GM12873 (cell line): Measurements from ENCODE around the gene CDK11B.

ENCODE experiments used
- TF ChIP-seq, protein P1 (sequence below): IDR thresholded peaks from 2 replicates; pipeline ENCODE4 v1.5.1; 2012; ENCODE audit warnings: low read depth, mild to moderate bottlenecking, moderate library complexity, low read length, control low read depth; ENCODE audit not compliant: insufficient read depth; ENCODE audit errors: missing control alignments

CDK11B gene

GRCh38 chr1:1594602-1595260 lies 64.1 kb downstream of the CDK11B start:
- TF ChIP-seq, protein P1, sequence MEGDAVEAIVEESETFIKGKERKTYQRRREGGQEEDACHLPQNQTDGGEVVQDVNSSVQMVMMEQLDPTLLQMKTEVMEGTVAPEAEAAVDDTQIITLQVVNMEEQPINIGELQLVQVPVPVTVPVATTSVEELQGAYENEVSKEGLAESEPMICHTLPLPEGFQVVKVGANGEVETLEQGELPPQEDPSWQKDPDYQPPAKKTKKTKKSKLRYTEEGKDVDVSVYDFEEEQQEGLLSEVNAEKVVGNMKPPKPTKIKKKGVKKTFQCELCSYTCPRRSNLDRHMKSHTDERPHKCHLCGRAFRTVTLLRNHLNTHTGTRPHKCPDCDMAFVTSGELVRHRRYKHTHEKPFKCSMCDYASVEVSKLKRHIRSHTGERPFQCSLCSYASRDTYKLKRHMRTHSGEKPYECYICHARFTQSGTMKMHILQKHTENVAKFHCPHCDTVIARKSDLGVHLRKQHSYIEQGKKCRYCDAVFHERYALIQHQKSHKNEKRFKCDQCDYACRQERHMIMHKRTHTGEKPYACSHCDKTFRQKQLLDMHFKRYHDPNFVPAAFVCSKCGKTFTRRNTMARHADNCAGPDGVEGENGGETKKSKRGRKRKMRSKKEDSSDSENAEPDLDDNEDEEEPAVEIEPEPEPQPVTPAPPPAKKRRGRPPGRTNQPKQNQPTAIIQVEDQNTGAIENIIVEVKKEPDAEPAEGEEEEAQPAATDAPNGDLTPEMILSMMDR, result no peak

DNA sequence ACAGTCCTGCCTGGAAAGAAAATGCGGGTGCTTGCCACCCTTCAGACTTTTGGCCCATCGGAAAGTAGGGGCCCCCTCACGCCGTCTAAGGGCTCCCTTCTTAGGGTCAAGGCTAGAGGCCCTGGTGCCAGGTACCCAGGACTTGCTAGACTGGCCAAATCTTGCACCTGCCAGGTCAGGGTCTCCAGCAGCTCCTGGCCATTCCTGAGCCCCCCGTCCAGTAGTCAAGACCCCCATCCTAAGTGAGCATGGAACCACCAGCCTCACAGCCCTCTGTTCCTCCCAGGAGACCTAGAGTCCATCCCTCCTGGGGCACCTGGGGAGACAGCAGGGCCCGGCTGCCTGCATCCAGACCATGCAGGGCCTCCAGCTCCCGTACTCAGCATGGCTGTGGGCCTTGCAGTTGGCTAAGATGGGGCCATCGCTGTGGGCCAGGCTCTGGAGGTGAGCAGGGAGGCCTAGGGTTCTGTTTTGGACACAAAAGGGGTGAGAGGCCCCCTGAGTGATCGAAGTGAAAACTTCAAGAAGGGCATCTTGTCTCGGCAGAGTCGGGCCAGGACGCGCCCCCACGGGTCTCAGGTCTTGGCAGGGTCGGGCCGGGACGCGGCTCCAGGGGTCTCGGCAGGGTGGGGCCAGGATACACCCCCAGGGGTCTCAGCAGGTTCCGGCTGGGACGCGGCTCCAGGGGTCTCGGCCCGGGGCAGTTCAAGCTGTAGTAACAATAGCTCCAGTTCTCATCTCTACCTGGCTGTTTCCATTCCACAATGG lies 64.8 kb downstream of the CDK11B start:
- TF ChIP-seq, protein P1, result no peak

DNA sequence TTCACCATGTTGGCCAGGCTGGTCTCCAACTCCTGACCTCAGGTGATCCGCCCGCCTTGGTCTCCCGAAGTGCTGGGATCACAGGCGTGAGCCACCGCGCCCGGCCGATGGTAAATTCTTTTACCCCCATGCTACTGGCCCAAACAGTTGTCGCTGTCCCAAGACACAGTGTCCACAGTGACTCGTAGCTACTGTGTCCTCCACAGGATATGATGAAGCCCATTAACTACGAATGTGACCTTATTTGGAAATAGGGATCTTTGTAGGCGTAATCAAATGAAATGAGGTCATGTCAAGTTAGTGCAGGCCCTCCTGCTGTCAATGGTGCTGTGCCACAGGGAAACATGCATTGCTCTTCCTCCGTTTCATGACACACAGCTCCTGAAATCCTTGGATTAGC lies 67.4 kb downstream of the CDK11B start:
- TF ChIP-seq, protein P1, result no peak
